HepG2 (cell line): ENCODE measurements around the gene MSRB2. TPM values are rescaled to one million over a fixed set of nuclear protein-coding genes. Genes with fewer than 3 reads are reported as not detected.

Source experiments
- AGO1 ChIP-seq: fragments of 200-400 bp; formaldehyde crosslinking; IDR thresholded peaks from 2 replicates; pipeline ENCODE4 v1.6.1; 2017; ENCODE audit warnings: mild to moderate bottlenecking, low read depth, low read length, moderate library complexity; ENCODE audit not compliant: poor library complexity, severe bottlenecking
- ARID3A ChIP-seq: IDR thresholded peaks from 2 replicates; pipeline ENCODE4 v1.6.1; 2012; ENCODE audit warnings: low read depth, low read length, improper control_type of control experiment
- ATF6 ChIP-seq: sonication (generic); formaldehyde crosslinking; conservative IDR thresholded peaks from 2 replicates; pipeline ENCODE4 v1.4.0; 2020; ENCODE audit warnings: missing genetic modification reagents
- EP300 ChIP-seq, 3 experiments: sonication (generic) in 1 of 3; formaldehyde crosslinking in 1 of 3; IDR thresholded peaks; 2 replicates each; pipeline versions ENCODE4 v1.5.1 to v1.6.1; 2011 to 2020; ENCODE audit warnings: low read depth in 2 of 3, low read length in 2 of 3, borderline replicate concordance in 1 of 3, improper control_type of control experiment in 1 of 3, mild to moderate bottlenecking in 1 of 3, missing genetic modification reagents in 1 of 3, moderate library complexity in 1 of 3
- FOXP4 ChIP-seq: sonication (generic); formaldehyde crosslinking; IDR thresholded peaks from 2 replicates; pipeline ENCODE4 v1.4.0; 2020; ENCODE audit warnings: missing genetic modification reagents
- GATAD2A ChIP-seq: IDR thresholded peaks from 2 replicates; pipeline ENCODE4 v1.6.1; 2016
- HHEX ChIP-seq: IDR thresholded peaks from 2 replicates; pipeline ENCODE4 v1.6.1; 2016; ENCODE audit warnings: control low read depth
- MED1 ChIP-seq: sonication (generic); formaldehyde crosslinking; IDR thresholded peaks from 2 replicates; pipeline ENCODE4 v1.4.0; 2020; ENCODE audit warnings: missing genetic modification reagents
- NFIC ChIP-seq: IDR thresholded peaks from 2 replicates; pipeline ENCODE4 v1.6.1; 2012; ENCODE audit warnings: mild to moderate bottlenecking, low read length, inconsistent platforms
- PHF20 ChIP-seq: sonication (generic); formaldehyde crosslinking; IDR thresholded peaks from 2 replicates; pipeline ENCODE4 v1.5.0; 2020; ENCODE audit warnings: mild to moderate bottlenecking, missing genetic modification reagents
- SATB2 ChIP-seq: sonication (generic); formaldehyde crosslinking; IDR thresholded peaks from 2 replicates; pipeline ENCODE4 v1.5.0; 2020; ENCODE audit warnings: missing genetic modification reagents
- SMC3 ChIP-seq: IDR thresholded peaks from 2 replicates; pipeline ENCODE4 v1.6.1; 2011; ENCODE audit warnings: low read length, improper control_type of control experiment
- ZNF10 ChIP-seq: sonication (generic); formaldehyde crosslinking; IDR thresholded peaks from 2 replicates; pipeline ENCODE4 v1.4.0; 2020; ENCODE audit warnings: mild to moderate bottlenecking, low read depth, missing genetic modification reagents, borderline replicate concordance
- ZNF274 ChIP-seq: sonication (generic); formaldehyde crosslinking; IDR thresholded peaks from 2 replicates; pipeline ENCODE4 v1.5.1; 2020; ENCODE audit warnings: mild to moderate bottlenecking, missing genetic modification reagents
- ZNF496 ChIP-seq: sonication (generic); formaldehyde crosslinking; IDR thresholded peaks from 2 replicates; pipeline ENCODE4 v1.8.1; 2023; ENCODE audit warnings: mild to moderate bottlenecking, moderate library complexity, missing genetic modification reagents; ENCODE audit not compliant: insufficient replicate concordance
- ZNF740 ChIP-seq: sonication (generic); formaldehyde crosslinking; IDR thresholded peaks from 2 replicates; pipeline ENCODE4 v1.4.0; 2020; ENCODE audit warnings: missing genetic modification reagents
- ZSCAN25 ChIP-seq: sonication (generic); formaldehyde crosslinking; IDR thresholded peaks from 2 replicates; pipeline ENCODE4 v1.8.0; 2022; ENCODE audit warnings: mild to moderate bottlenecking, missing genetic modification reagents
- polyA plus RNA-seq, 8 experiments: library from polyadenylated mRNA; depleted of rRNA in 3 of 8; stranded (reverse) in 7 of 8; unstranded in 1 of 8; fragments of >200 nt; fragmentation: Illumina TruSeq in 4 of 8; extraction: Trizol in 4 of 8; gene quantifications; 2 replicates each; pipeline versions ENCODE4 v1.2.1 to v1.2.3, GENCODE V29; 2011 to 2016; ENCODE audit warnings: low read depth in 4 of 8, missing spikeins in 1 of 8, mixed read lengths in 1 of 8; ENCODE audit not compliant: insufficient read depth in 1 of 8
- total RNA-seq, 5 experiments: library from RNA; depleted of rRNA; stranded (reverse); fragments of >200 nt; fragmentation: Illumina TruSeq; extraction: Trizol; gene quantifications; 2 replicates each; pipeline ENCODE4 v1.2.3, GENCODE V29; 2016; ENCODE audit warnings: low read depth in 1 of 5
- TF ChIP-seq, protein P1 (sequence below): sonication (generic); formaldehyde crosslinking; IDR thresholded peaks from 2 replicates; pipeline ENCODE4 v1.5.0; 2020; ENCODE audit warnings: mild to moderate bottlenecking, missing genetic modification reagents, moderate library complexity

Gene MSRB2
- total and polyA plus RNA-seq, 2 of the 13 experiments (the other 11 are each of a cell fraction or from before 2014, with no cell fraction given): 8.3 to 22.1 TPM

DNA sequence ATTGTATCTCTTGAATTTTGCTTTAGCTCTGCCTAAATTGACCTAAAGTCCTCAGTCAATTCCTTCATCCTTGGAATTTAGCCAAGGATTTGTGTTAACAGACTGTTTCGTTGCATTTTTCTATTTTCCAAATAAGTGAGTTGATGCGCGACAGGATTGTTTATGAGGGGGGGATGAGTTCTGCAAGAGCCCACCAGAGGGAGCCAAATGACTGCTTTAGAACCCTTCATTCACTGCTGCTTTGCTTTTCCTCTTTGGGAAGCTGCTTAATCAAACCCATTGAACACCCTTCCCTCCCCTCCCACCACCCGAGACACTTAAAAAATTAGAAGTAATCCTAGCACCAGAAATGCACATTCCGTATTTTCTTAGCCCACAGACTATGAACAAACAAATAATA, 63.0 kb downstream of the MSRB2 start (continued):
- TF ChIP-seq EP300 (IDR thresholded peaks at IDR 0.05; ENCODE audit: low read depth in 2 of 2, low read length in 2 of 2) (no peak), EP300 (CRISPR knock-in tag; IDR thresholded peaks at IDR 0.05; ENCODE audit: borderline replicate concordance) (no peak), ZNF274 (CRISPR knock-in tag) (no peak), ZSCAN25 (CRISPR knock-in tag) (no peak), MED1 (CRISPR knock-in tag) (peak; percentile 33; the same call in 1 of the 2 replicates), ZNF10 (CRISPR knock-in tag) (no peak), SATB2 (CRISPR knock-in tag) (no peak), AGO1 (no peak), HHEX (CRISPR knock-in tag) (no peak), NFIC (no peak), SMC3 (peak; percentile 94), ZNF496 (no peak), GATAD2A (CRISPR knock-in tag) (0 out of 2 replicates have a peak, but pooled peaks have one; percentile 31), ZNF740 (CRISPR knock-in tag) (peak; percentile 98), PHF20 (CRISPR knock-in tag) (no peak), FOXP4 (CRISPR knock-in tag) (0 out of 2 replicates have a peak, but pooled peaks have one; percentile 39), ARID3A (0 out of 2 replicates have a peak, but pooled peaks have one; percentile 12), ATF6 (CRISPR knock-in tag) (no peak)
- TF ChIP-seq, protein P1, sequence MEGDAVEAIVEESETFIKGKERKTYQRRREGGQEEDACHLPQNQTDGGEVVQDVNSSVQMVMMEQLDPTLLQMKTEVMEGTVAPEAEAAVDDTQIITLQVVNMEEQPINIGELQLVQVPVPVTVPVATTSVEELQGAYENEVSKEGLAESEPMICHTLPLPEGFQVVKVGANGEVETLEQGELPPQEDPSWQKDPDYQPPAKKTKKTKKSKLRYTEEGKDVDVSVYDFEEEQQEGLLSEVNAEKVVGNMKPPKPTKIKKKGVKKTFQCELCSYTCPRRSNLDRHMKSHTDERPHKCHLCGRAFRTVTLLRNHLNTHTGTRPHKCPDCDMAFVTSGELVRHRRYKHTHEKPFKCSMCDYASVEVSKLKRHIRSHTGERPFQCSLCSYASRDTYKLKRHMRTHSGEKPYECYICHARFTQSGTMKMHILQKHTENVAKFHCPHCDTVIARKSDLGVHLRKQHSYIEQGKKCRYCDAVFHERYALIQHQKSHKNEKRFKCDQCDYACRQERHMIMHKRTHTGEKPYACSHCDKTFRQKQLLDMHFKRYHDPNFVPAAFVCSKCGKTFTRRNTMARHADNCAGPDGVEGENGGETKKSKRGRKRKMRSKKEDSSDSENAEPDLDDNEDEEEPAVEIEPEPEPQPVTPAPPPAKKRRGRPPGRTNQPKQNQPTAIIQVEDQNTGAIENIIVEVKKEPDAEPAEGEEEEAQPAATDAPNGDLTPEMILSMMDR: peak; percentile 81
